Ishikawa (cell line): ENCODE data around the gene HOXD13.

Experiments used
- CEBPB ChIP-seq: IDR thresholded peaks from 2 replicates; pipeline ENCODE4 v1.6.1; 2012
- CREB1 ChIP-seq: IDR thresholded peaks from 2 replicates; pipeline ENCODE4 v1.6.1; 2012; ENCODE audit warnings: low read depth
- EP300 ChIP-seq: IDR thresholded peaks from 2 replicates; pipeline ENCODE4 v1.6.1; 2012; ENCODE audit warnings: borderline replicate concordance
- FOXM1 ChIP-seq: IDR thresholded peaks from 2 replicates; pipeline ENCODE4 v1.6.1; 2012; ENCODE audit warnings: low read depth, borderline replicate concordance
- MAX ChIP-seq: IDR thresholded peaks from 2 replicates; pipeline ENCODE4 v1.6.1; 2012
- NFIC ChIP-seq: IDR thresholded peaks from 2 replicates; pipeline ENCODE4 v1.6.1; 2012
- RAD21 ChIP-seq: IDR thresholded peaks from 2 replicates; pipeline ENCODE4 v1.6.1; 2012; ENCODE audit warnings: low read depth
- REST ChIP-seq: IDR thresholded peaks from 2 replicates; pipeline ENCODE4 v1.6.1; 2012; ENCODE audit warnings: low read depth, mild to moderate bottlenecking
- TAF1 ChIP-seq: IDR thresholded peaks from 2 replicates; pipeline ENCODE4 v1.6.1; 2012; ENCODE audit warnings: low read depth, mild to moderate bottlenecking
- YY1 ChIP-seq: IDR thresholded peaks from 2 replicates; pipeline ENCODE4 v1.6.1; 2012; ENCODE audit warnings: low read depth

GRCh38 chr2:176080540-176081375 is 11.8 kb upstream of the HOXD13 start:
- no peak for TF ChIP-seq RAD21
- no peak for TF ChIP-seq CREB1
- no peak for TF ChIP-seq NFIC
- TF ChIP-seq EP300 = no peak
- no peak for TF ChIP-seq FOXM1
- peak; percentile 97 for TF ChIP-seq MAX
- TF ChIP-seq TAF1 = no peak
- no peak for TF ChIP-seq REST
- TF ChIP-seq YY1 = no peak
- TF ChIP-seq CEBPB = no peak
